Activated T-helper 9 cell treated with anti-CD3 and anti-CD28 coated beads, Interleukin-2, amount 50 U/mL, for 16 hours (primary cell): ENCODE results near the gene ZNF649.
A peak's percentile ranks its signal among the peaks of the same experiment; 100 is the strongest.
"Not testable (repeated sequence)": the region's sequence is repeated elsewhere in the genome, so short reads cannot be mapped to it uniquely, and the experiment has no call there.

Experiments
- DNase-seq: peaks from one replicate; pipeline ENCODE4 v3.0.0-alpha.2; 2020; ENCODE audit warnings: low read depth

ZNF649 gene

GRCh38 chr19:51904331-51905165 lies at the start of gene ZNF649:
ZNF649 (minus strand) TSS chr19:51905017; CDS start chr19:51900107, 4,910 bp downstream.
- DNase-seq: peak; percentile 59

- DNase-seq: no peak
Observed at GRCh38 chr19:51948975-51949374, 44.2 kb upstream of the ZNF649 start.

GRCh38 chr19:51946602-51947001 lies 41.8 kb upstream of the ZNF649 start:
- no peak for DNase-seq

GRCh38 chr19:51944798-51945552 lies 40.2 kb upstream of the ZNF649 start:
- DNase-seq: no peak

- DNase-seq: no peak
Observed at GRCh38 chr19:51938936-51939335, 34.1 kb upstream of the ZNF649 start.

GRCh38 chr19:51931921-51932320 lies 27.1 kb upstream of the ZNF649 start:
- no peak for DNase-seq

GRCh38 chr19:51927859-51928258 lies 23.0 kb upstream of the ZNF649 start:
- no peak for DNase-seq

GRCh38 chr19:51926784-51927741 lies 22.2 kb upstream of the ZNF649 start, which contains the start of gene ZNF613:
ZNF613 (plus strand) TSS chr19:51927472; CDS start chr19:51936221, 8,749 bp downstream.
- peak; percentile 68 for DNase-seq

- DNase-seq: no peak
Observed at GRCh38 chr19:51926426-51926783, 21.6 kb upstream of the ZNF649 start.

- no peak for DNase-seq
Observed at GRCh38 chr19:51921949-51922348, 17.1 kb upstream of the ZNF649 start.

- DNase-seq: no peak
Observed at GRCh38 chr19:51919606-51920005, 14.8 kb upstream of the ZNF649 start.

GRCh38 chr19:51916167-51916566 lies 11.3 kb upstream of the ZNF649 start:
- no peak for DNase-seq

- DNase-seq: no peak
Observed at GRCh38 chr19:51915324-51915867, 10.6 kb upstream of the ZNF649 start.

GRCh38 chr19:51907981-51908380 lies 3.2 kb upstream of the ZNF649 start:
- DNase-seq: not testable (repeated sequence)

- DNase-seq: not testable (repeated sequence)
Observed at GRCh38 chr19:51906108-51906507, 1.3 kb upstream of the ZNF649 start.

- DNase-seq: not testable (repeated sequence)
Observed at GRCh38 chr19:51905639-51906038, 822 bp upstream of the ZNF649 start.

- DNase-seq: no peak
Observed at GRCh38 chr19:51905206-51905605, 389 bp upstream of the ZNF649 start.

- no peak for DNase-seq
Observed at GRCh38 chr19:51903192-51903591, 1.6 kb downstream of the ZNF649 start.

- DNase-seq: no peak
Observed at GRCh38 chr19:51901860-51902259, 3.0 kb downstream of the ZNF649 start.

- no peak for DNase-seq
Observed at GRCh38 chr19:51891193-51891747, 13.5 kb downstream of the ZNF649 start.

- no peak for DNase-seq
Observed at GRCh38 chr19:51889934-51890333, 14.9 kb downstream of the ZNF649 start.
